ENCODE results near the gene RNF123.
"Not testable (repeated sequence)": the region's sequence is repeated elsewhere in the genome, so short reads cannot be mapped to it uniquely, and the experiment has no call there.

Gene RNF123

GRCh38 chr3:49680493-49681231, 8.7 kb upstream of the RNF123 start:
- no peak for DNase-seq (ENCODE audit: low read depth, low spot score)

DNA sequence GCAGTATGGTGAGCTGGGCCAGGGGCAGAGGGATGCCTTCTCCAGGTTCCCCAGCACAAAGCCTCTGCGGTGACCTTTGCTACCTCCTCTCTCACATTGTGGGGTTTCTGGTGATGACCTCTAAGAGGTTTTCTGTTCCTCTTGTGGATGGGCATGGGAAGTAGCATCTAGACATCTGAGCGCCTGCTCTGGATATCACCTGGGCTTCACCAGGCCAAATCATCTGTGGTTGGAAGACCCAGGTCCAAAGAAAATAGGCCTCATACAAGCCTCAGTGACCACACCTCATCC, 8.2 kb upstream of the RNF123 start:
- DNase-seq (ENCODE audit: low read depth, low spot score): no peak

GRCh38 chr3:49681543-49681942, 7.8 kb upstream of the RNF123 start:
- no peak for DNase-seq (ENCODE audit: low read depth, low spot score)

DNA sequence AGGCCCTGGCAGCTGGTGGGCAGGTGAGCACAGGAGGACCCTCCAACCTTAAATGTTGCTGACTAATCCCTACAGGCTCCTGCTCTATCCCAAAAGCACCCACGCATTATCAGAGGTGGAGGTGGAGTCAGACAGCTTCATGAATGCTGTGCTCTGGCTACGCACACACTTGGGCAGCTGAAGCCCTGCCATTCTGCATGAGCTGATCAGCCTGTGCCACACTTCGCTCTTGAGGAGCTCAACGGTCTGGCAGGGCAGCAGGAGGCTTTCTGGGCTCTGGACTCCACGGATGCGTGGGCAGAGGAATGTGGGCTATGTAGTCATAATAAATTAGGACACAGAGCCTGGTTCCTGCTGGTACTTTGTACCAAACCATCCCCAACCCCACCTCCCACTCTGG, 6.2 kb upstream of the RNF123 start:
- no peak for DNase-seq (ENCODE audit: low read depth, low spot score)

DNA sequence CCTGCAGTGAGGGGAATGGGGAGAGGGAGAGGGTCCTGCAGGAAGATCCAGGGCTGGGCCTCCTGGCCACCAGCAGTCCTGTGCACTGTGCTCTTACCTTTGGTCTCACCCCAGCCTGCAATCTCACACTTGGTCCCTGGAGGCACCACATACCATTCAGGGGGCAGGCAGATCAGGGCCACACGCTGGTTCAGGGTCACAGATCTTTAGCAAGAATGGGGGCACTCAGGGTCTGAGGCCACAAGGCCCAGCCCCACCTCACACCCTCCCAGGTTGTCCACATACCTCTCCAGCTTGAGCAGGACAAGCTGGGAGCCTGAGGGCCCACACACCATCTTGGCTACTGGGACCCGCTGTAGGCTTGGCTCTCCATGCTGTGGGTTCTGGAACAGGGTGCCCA, 4.9 kb upstream of the RNF123 start:
- not testable (repeated sequence) for DNase-seq (ENCODE audit: low read depth, low spot score)

- DNase-seq (ENCODE audit: low read depth, low spot score): not testable (repeated sequence)
These were observed 4.3 kb upstream of the RNF123 start for GRCh38 chr3:49685103-49685502.

DNA sequence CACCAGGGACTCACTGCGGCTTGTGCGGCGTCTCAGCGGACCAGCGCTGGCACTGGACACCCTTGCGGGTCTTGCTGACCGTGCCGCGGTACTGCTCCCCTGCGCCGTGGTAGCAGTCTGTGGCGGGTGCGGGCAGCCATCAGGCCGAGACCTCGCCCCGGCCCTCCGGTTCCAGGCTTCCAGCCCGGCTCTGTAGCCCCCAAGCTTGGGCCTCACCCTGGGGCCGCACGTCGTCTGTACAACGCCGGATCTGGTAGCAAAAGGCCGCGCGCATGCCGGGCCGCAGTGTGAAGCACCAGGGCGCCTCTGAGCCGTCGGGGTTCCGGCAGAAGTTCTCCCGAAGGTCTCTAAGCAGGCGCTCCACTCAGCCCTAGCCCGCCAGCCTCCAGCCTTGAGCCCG, 3.5 kb upstream of the RNF123 start:
- DNase-seq (ENCODE audit: low read depth, low spot score): not testable (repeated sequence)

DNA sequence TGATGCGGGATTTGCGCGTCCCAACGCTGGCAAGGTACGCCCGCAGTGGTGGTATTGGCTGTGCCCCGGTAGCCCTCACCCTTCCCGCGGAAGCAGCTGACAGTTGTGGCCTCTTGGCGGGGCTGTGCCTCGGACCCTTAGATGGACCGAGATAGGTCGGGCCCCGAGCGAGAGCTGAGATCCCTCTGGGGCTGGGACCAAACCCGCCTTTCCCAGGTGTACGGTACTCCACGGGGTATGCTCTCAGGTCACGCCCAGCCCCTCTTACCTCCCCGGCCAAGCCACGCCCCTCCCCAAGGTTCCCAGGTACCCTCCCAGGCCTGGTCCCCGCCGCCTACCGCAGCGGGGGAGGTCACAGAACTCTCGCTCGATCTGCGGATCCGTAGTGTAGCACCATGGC, 3.0 kb upstream of the RNF123 start:
- DNase-seq (ENCODE audit: low read depth, low spot score): not testable (repeated sequence)

DNA sequence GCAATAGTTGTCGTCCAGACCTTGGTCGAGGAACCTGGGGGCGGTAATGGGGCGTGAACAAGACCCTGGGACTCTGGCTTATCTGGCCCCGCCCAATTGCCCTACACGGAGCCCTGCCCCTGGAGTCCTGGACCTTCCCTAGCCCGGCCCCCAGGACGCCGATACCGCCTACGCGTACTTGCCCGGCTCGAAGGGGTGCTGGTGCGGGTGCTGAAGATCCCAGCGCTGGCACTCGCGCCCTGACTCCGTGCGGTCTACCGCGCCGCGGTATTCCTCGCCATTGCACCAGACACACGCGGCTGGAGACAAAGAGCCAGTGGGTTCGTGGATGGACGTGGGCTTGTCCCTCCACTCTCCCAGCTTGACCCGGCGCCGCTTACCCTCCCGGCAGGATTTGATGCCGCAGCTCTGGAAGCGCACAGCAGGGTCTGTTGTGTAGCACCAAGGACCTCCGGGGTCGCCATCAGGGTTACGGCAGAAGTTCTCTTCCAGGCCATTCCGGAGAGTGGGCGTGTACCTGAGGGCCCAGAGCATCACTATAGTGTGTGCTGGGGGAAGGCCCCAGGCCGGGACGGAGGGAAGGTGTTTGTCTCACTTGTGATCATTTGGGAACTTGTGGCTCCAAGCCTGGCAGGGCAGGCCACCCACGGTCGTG, 2.5 kb upstream of the RNF123 start:
- not testable (repeated sequence) for DNase-seq (ENCODE audit: low read depth, low spot score)

DNA sequence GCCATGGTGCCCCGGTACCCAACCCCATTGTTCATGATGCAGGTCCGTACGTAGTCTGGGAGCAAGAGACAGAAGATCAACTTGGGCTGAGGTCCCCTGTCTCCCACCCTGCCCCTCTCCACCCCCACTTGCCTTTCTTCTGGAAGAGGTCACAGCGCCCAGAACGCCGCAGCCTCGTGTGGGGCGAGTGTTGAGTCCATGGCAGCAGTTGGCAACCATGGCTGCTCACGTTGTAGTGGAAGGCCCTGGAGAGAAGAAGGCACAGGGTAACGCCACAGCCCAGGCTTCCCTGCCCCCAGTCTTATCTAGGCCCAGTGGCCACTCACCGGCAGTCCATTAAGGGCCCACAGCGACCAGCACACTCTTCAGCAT, 1.9 kb upstream of the RNF123 start:
- not testable (repeated sequence) for DNase-seq (ENCODE audit: low read depth, low spot score)

- not testable (repeated sequence) for DNase-seq (ENCODE audit: low read depth, low spot score)
These were observed 865 bp upstream of the RNF123 start for GRCh38 chr3:49688338-49689045.

DNA sequence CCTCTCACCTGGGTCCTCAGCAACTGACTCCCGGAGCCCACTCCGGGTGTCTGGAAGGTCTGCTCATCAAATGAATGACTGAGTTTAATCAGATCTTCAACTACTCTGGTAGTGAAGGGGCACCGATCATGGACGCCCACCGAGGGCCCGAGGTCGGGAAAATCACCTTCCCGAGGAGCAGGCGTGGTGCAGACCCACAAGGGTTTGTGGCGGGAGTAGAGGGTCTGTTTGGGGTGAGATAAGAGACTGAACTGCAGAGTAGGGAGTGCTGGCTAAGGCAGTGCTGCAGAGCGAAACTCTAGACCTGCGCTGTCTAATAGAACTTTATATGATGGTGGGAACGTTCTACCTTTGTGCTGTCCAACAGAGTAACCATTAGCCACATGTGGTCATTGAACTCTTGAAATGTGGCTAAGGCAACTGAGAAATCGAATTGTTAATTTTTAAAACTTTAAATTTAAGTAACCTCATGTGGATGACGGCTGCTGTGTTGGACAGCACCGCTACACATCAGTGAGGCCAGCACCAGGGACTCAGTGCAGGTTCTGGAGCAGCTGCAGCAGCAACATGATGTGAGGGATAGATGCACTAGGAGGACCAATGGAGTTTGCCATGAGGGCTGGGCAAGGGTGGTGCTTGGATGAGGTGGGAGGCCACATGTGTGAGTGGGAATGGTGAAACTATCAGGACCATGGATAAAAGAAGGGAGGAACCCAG, 709 bp downstream of the RNF123 start:
- DNase-seq (ENCODE audit: low read depth, low spot score): not testable (repeated sequence)

- DNase-seq (ENCODE audit: low read depth, low spot score): not testable (repeated sequence)
These were observed 1.5 kb downstream of the RNF123 start for GRCh38 chr3:49690856-49691255.

DNA sequence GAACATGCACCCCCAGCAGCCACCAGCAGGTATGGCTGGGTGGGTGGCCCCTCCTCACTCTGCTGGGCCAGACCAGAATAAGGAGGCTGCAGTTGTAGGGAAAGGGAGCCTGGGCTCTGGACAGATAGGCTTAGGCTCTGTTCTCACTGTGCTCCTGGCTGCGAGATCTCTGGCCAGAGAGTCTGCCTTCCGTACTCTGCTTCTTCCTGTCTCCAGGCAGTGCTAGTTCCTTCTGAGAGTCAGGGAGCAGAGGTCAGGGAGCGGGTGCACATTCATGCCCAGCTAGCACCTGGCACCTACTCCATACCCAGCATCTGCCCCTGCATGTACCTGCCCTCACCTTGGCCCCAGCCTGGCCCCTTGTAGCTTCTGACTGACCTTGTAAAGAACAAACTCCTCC, 2.1 kb downstream of the RNF123 start:
- not testable (repeated sequence) for DNase-seq (ENCODE audit: low read depth, low spot score)

DNA sequence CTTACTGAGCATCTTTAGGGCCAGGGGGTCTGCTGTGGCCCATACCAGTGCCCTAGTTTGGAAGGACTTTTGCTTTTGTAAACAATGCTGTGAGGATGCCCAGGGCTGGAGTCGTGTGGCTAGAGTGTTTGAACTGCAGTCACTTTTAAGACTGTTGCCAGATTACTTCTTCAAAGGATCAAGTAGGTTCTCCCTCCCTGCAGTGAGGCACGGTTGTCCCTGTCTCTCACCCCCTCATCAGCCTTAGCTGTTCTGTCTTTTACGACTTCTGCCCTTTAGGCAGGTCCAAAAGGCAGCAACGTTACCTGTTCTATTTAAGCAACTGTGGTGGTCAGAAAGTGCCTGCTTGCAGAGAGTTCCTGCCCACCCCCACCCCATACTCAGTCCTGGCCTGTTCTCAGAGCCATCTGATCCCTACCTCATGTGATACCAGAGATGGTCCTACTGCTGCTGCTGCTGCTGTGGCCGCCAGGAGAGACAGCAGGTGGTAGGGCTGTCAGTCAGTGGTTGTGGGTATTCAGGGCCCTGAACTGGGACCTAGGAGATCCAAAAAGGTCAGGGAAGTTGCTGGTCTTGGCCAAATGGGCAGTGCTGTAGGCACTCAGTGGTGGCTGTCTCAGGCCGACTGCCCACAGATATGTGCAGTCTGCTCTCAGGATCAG, 5.2 kb downstream of the RNF123 start:
- not testable (repeated sequence) for DNase-seq (ENCODE audit: low read depth, low spot score)

- DNase-seq (ENCODE audit: low read depth, low spot score): not testable (repeated sequence)
These were observed 6.1 kb downstream of the RNF123 start for GRCh38 chr3:49695350-49696015.

GRCh38 chr3:49699281-49699979, 10.1 kb downstream of the RNF123 start:
- DNase-seq (ENCODE audit: low read depth, low spot score): no peak

GRCh38 chr3:49700014-49700413, 10.7 kb downstream of the RNF123 start:
- no peak for DNase-seq (ENCODE audit: low read depth, low spot score)

DNA sequence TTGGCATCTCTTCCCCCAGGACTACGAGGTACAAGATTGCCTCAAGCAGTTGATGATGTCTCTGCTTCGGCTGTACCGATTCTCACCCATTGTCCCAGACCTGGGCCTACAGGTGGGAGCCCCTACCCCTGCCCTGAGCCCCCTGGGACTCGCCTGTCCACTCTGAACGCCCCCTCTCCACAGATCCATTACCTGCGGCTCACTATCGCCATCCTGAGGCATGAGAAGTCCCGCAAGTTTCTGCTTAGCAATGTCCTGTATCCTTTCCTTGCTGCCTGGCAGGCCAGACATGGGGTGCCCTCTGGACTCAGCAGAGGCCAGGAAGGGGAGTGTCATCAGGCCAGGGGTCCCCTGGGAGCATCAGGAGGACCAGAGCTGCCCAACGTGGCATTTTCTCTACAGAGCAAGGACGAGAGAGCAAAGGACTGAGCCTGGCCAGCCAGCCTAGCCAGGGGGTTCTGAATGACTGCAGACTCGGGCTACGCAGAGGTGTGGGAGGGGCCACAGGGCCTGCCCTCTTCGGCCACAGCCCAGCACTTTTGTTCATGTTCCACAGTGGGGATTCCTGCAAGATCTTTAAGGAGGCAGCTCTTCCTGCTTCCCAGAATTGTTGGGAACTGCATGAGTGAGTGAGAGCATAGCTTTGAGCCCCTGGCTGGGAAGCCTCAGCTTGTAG, 11.2 kb downstream of the RNF123 start:
- DNase-seq (ENCODE audit: low read depth, low spot score): no peak
